HepG2 (cell line): ENCODE measurements around the gene SCYGR4. TPM values are rescaled to one million over a fixed set of nuclear protein-coding genes. Genes with fewer than 3 reads are reported as not detected.

Experiments used
- BATF2 ChIP-seq: sonication (generic); formaldehyde crosslinking; IDR thresholded peaks from 2 replicates; pipeline ENCODE4 v1.8.0; 2022; ENCODE audit warnings: mild to moderate bottlenecking, missing genetic modification reagents, moderate library complexity
- DBP ChIP-seq: sonication (generic); formaldehyde crosslinking; IDR thresholded peaks from 2 replicates; pipeline ENCODE4 v1.4.0; 2020; ENCODE audit warnings: missing genetic modification reagents; ENCODE audit errors: not compliant biosample characterization
- HNF1B ChIP-seq: sonication (generic); formaldehyde crosslinking; IDR thresholded peaks from 2 replicates; pipeline ENCODE4 v1.5.1; 2020; ENCODE audit warnings: mild to moderate bottlenecking, moderate library complexity, missing genetic modification reagents
- NFE2L1 ChIP-seq: sonication (generic); formaldehyde crosslinking; IDR thresholded peaks from 2 replicates; pipeline ENCODE4 v1.4.0; 2020; ENCODE audit warnings: missing genetic modification reagents, mild to moderate bottlenecking, borderline replicate concordance
- ZBTB25 ChIP-seq: IDR thresholded peaks from 2 replicates; pipeline ENCODE4 v1.6.1; 2018; ENCODE audit warnings: missing genetic modification reagents
- ZNF564 ChIP-seq: sonication (generic); formaldehyde crosslinking; IDR thresholded peaks from 2 replicates; pipeline ENCODE4 v1.8.1; 2023; ENCODE audit warnings: mild to moderate bottlenecking, missing genetic modification reagents
- ZNF740 ChIP-seq: sonication (generic); formaldehyde crosslinking; IDR thresholded peaks from 2 replicates; pipeline ENCODE4 v1.4.0; 2020; ENCODE audit warnings: missing genetic modification reagents
- ZZZ3 ChIP-seq: sonication (generic); formaldehyde crosslinking; IDR thresholded peaks from 2 replicates; pipeline ENCODE4 v1.4.0; 2020; ENCODE audit warnings: missing genetic modification reagents, mild to moderate bottlenecking, borderline replicate concordance
- polyA plus RNA-seq, 8 experiments: library from polyadenylated mRNA; depleted of rRNA in 3 of 8; stranded (reverse) in 7 of 8; unstranded in 1 of 8; fragments of >200 nt; fragmentation: Illumina TruSeq in 4 of 8; extraction: Trizol in 4 of 8; gene quantifications; 2 replicates each; pipeline versions ENCODE4 v1.2.1 to v1.2.3, GENCODE V29; 2011 to 2016; ENCODE audit warnings: low read depth in 4 of 8, missing spikeins in 1 of 8, mixed read lengths in 1 of 8; ENCODE audit not compliant: insufficient read depth in 1 of 8
- total RNA-seq, 5 experiments: library from RNA; depleted of rRNA; stranded (reverse); fragments of >200 nt; fragmentation: Illumina TruSeq; extraction: Trizol; gene quantifications; 2 replicates each; pipeline ENCODE4 v1.2.3, GENCODE V29; 2016; ENCODE audit warnings: low read depth in 1 of 5

Gene SCYGR4
- total and polyA plus RNA-seq, 2 of the 13 experiments (the other 11 are each of a cell fraction or from before 2014, with no cell fraction given): not detected

- TF ChIP-seq HNF1B (CRISPR knock-in tag) (no peak), BATF2 (CRISPR knock-in tag) (no peak), ZBTB25 (CRISPR knock-in tag) (no peak), ZZZ3 (CRISPR knock-in tag) (no peak), NFE2L1 (CRISPR knock-in tag) (no peak), DBP (CRISPR knock-in tag) (no peak), ZNF564 (CRISPR knock-in tag) (no peak), ZNF740 (CRISPR knock-in tag) (no peak)
These were observed 4.6 kb upstream of the SCYGR4 start (continued) for GRCh38 chr2:227612546-227613271.
